Smooth muscle cell (in vitro differentiated cells): ENCODE measurements around the gene ARFGAP1. TPM values are rescaled to one million over a fixed set of nuclear protein-coding genes. Genes with fewer than 3 reads are reported as not detected.

Source experiments
- DNase-seq: peaks from one replicate; lab custom pipeline; 2025; ENCODE audit not compliant: unreplicated experiment; lab: John Stamatoyannopoulos, UW
- H2AFZ ChIP-seq: fragments of 200-600 bp; sonication (generic); 2 replicates; pipeline ENCODE4 v1.6.0; 2016; ENCODE audit warnings: antibody characterized with exemption, low read depth, mild to moderate bottlenecking
- H3F3A ChIP-seq: fragments of 200-600 bp; sonication (generic); 2 replicates; pipeline ENCODE4 v1.6.0; 2017; ENCODE audit warnings: antibody characterized with exemption, low read depth
- H3K27ac ChIP-seq: fragments of 200-600 bp; sonication (generic); 2 replicates; pipeline ENCODE4 v1.5.1; 2016; ENCODE audit warnings: low read depth, mild to moderate bottlenecking
- H3K27me3 ChIP-seq: fragments of 200-600 bp; sonication (generic); 2 replicates; pipeline ENCODE4 v1.6.1; 2016; ENCODE audit warnings: low read depth, mild to moderate bottlenecking
- H3K36me3 ChIP-seq: fragments of 200-600 bp; sonication (generic); 2 replicates; pipeline ENCODE4 v1.5.1; 2016; ENCODE audit warnings: low read depth
- H3K4me1 ChIP-seq: fragments of 200-600 bp; sonication (generic); 2 replicates; pipeline ENCODE4 v1.5.1; 2016; ENCODE audit warnings: low read depth
- H3K4me2 ChIP-seq: fragments of 200-600 bp; sonication (generic); 2 replicates; pipeline ENCODE4 v1.6.0; 2016; ENCODE audit warnings: mild to moderate bottlenecking
- H3K4me3 ChIP-seq: fragments of 200-600 bp; sonication (generic); 2 replicates; pipeline ENCODE4 v1.5.1; 2016; ENCODE audit warnings: mild to moderate bottlenecking
- H3K79me2 ChIP-seq: fragments of 200-600 bp; sonication (generic); 2 replicates; pipeline ENCODE4 v1.6.0; 2016; ENCODE audit warnings: low read depth, mild to moderate bottlenecking
- H3K9ac ChIP-seq: fragments of 200-600 bp; sonication (generic); 2 replicates; pipeline ENCODE4 v1.6.0; 2016; ENCODE audit warnings: low read depth
- H3K9me3 ChIP-seq: fragments of 200-600 bp; sonication (generic); replicated peaks from 2 replicates; pipeline ENCODE4 v1.5.1; 2016; ENCODE audit warnings: low read depth
- H4K20me1 ChIP-seq: fragments of 200-600 bp; sonication (generic); 2 replicates; pipeline ENCODE4 v1.6.0; 2016; ENCODE audit warnings: low read depth
- CTCF ChIP-seq: fragments of 200-600 bp; sonication (generic); IDR thresholded peaks from 2 replicates; pipeline ENCODE4 v1.5.1; 2017; ENCODE audit warnings: borderline replicate concordance, mild to moderate bottlenecking, antibody characterized with exemption; ENCODE audit not compliant: insufficient read depth, poor library complexity, severe bottlenecking
- WGBS: methylation state at CpG from one replicate; pipeline ENCODE4 v1.1.7; 2016; ENCODE audit warnings: low lambda C conversion rate; 5-methylcytosine and 5-hydroxymethylcytosine counted together
- polyA plus RNA-seq: library from polyadenylated mRNA; unstranded; fragments of >200 nt; fragmentation: Nextera tagmentation; extraction: Ambion mirVana; gene quantifications from 2 replicates; pipeline ENCODE4 v1.2.1, GENCODE V29; 2016
- total RNA-seq: library from RNA; depleted of rRNA; stranded (reverse); fragments of >200 nt; gene quantifications from 2 replicates; pipeline ENCODE4 v1.2.3, GENCODE V29; 2014

The ARFGAP1 gene
- total and polyA plus RNA-seq, 2 experiments from 2014 or later, result 101 to 169 TPM

DNA sequence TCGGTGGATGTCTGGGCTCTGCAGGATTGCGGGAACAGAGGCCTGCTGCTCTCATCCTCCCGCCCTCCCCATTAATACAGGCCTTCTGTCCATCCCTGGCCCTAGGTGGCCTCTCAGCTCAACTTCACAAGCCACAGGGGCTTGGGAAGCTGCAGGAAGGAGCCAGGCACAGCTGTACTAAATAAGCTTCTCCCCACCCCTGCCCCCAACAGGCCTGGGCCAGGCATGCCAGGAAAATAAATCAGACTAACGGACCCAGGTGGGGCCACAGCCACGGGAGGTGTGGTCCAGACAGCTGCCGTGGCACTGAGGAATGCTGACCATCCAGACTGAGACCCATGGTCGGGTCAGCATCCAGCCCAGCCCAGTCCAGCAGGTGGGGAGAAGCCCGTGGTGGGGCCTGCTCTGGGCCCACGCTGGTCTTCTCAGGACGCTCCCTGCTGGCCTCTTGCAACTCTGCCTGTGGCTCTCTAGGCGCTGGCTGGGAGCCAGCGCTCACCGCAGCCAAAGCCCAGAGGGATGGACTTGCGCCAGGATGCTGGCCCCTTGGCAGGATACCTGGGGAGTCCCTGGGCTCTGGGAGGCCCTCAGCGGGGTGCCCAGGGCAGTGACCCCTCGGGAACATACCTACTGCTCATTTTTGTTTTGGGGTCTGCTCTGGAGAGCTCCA lies 48.1 kb upstream of the ARFGAP1 start:
- no peaks in the 10 kb centered on the region for H3K36me3 ChIP-seq
- 50% methylated on average over 16 of the region's 16 CpGs for WGBS
- no peak for TF ChIP-seq CTCF
- H3K4me2 ChIP-seq, result peak overlapping the region; percentile 22
- no peak overlapping the region for H3K4me3 ChIP-seq
- no peaks in the 10 kb centered on the region for H4K20me1 ChIP-seq
- peaks cover 5% of the 10 kb centered on the region for H3F3A ChIP-seq
- H3K4me1 ChIP-seq, result no peaks in the 10 kb centered on the region
- H3K79me2 ChIP-seq, result no peaks in the 10 kb centered on the region
- DNase-seq, result no peak
- no peak overlapping the region for H3K9ac ChIP-seq
- no peaks in the 10 kb centered on the region for H3K9me3 ChIP-seq
- no peak overlapping the region for H2AFZ ChIP-seq
- no peaks in the 10 kb centered on the region for H3K27me3 ChIP-seq
- no peak overlapping the region for H3K27ac ChIP-seq

DNA sequence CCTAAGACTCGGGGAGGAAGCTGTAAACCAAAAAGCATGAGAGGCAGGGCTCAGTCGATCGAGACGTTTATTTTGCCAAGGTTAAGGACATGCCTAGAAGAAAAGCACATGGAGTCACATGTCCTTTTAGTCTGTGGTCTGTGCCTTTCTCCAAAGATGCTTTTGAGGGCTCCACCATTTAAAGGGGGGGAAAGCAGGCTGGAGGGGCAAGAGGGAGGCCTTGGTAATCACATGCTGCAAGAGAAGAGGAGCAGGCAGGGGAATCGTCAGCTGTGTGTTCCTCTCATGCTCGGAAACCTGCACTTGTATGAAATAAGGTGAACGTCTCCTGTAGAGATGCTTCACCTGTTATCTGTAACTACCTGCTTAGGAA lies 47.5 kb upstream of the ARFGAP1 start:
- no peak overlapping the region for H3K9ac ChIP-seq

DNA sequence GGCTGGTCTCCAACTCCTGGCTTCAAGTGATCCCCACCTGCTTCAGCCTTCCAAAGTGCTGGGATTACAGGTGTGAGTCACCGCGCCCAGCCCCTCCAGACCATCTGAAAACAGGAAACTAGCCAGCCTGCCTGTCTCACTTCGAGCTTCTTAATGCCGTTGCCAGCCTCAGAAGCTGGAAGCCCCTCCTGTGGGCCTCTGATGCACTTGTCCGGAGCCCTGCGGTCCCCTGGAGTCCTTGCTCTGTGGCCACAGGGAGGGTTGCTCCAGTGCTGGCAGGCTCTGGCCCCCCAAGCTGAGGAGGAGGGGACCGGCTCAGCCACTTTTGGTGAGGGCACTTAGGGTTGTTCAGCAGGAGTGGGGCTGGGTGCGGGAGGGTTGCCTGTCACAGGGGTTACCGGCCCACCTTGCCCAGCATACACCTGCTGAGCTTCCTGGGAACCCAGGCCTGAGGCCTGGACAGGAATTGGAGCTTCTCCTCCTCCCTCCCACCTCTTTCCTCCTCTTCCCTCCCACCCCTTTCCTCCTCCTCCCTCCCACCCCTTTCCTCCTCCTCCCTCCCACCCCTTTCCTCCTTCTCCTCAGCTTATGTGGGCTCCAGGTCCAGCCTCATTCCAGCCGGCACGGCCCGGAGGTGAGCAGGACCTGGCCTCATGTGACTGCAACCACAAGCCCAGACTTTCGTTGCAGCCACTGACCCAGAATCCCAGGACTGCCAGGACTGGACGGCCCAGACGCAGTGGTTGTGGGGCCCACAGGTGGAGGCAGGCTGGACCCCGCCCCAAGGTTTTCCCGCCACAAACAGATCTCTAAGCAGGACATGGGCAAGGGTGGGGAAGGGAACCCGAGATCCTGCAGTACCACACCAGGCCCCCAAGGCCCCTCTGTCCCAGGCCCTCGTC lies 46.3 kb upstream of the ARFGAP1 start:
- WGBS, result 64% methylated on average over 19 of the region's 19 CpGs
- H3K4me2 ChIP-seq, result no peak overlapping the region
- H4K20me1 ChIP-seq, result no peaks in the 10 kb centered on the region
- H3K79me2 ChIP-seq, result no peaks in the 10 kb centered on the region
- DNase-seq, result no peak
- no peak for TF ChIP-seq CTCF
- H3F3A ChIP-seq, result peaks cover 6% of the 10 kb centered on the region
- no peak overlapping the region for H2AFZ ChIP-seq
- peak overlapping the region; percentile 28 for H3K27ac ChIP-seq
- no peak overlapping the region for H3K4me3 ChIP-seq
- H3K9me3 ChIP-seq, result no peaks in the 10 kb centered on the region
- peaks cover 10% of the 10 kb centered on the region for H3K4me1 ChIP-seq
- H3K36me3 ChIP-seq, result no peaks in the 10 kb centered on the region
- no peaks in the 10 kb centered on the region for H3K27me3 ChIP-seq
- H3K9ac ChIP-seq, result no peak overlapping the region

More for the DNA sequence above, 47.5 kb upstream of the ARFGAP1 start:
- Histone ChIP-seq H3K9me3 (no peaks in the 10 kb centered on the region), H4K20me1 (no peaks in the 10 kb centered on the region), H3K27ac (no peak overlapping the region), H3F3A (peaks cover 5% of the 10 kb centered on the region), H3K4me2 (peak overlapping the region; percentile 22), H3K79me2 (no peaks in the 10 kb centered on the region), H3K36me3 (no peaks in the 10 kb centered on the region), H3K4me1 (peaks cover 1% of the 10 kb centered on the region), H3K27me3 (no peaks in the 10 kb centered on the region), H3K4me3 (no peak overlapping the region), H2AFZ (no peak overlapping the region)
- no peak for TF ChIP-seq CTCF
- 83% methylated on average over 7 of the region's 7 CpGs for WGBS
- no peak for DNase-seq
